GM10847 (cell line): ENCODE results near the gene SLC17A3.

Source experiments
- POLR2A ChIP-seq: IDR thresholded peaks from 2 replicates; pipeline ENCODE4 v1.6.1; 2011; ENCODE audit not compliant: insufficient read length; ENCODE audit errors: extremely low read depth

Gene SLC17A3

GRCh38 chr6:25874118-25874517 is at the start of gene SLC17A3:
Gene SLC17A3 (minus strand): TSS chr6:25874243. CDS start chr6:25868387, 5,856 bp downstream.
- no peak for TF ChIP-seq POLR2A

- TF ChIP-seq POLR2A, result no peak
Measured at GRCh38 chr6:25922301-25922700, 48.3 kb upstream of the SLC17A3 start.

- TF ChIP-seq POLR2A, result no peak
Measured at GRCh38 chr6:25921525-25922203, 47.6 kb upstream of the SLC17A3 start.

- TF ChIP-seq POLR2A, result no peak
Measured at GRCh38 chr6:25919657-25920056, 45.6 kb upstream of the SLC17A3 start.

- TF ChIP-seq POLR2A, result no peak
Measured at GRCh38 chr6:25918083-25918683, 44.1 kb upstream of the SLC17A3 start.

- no peak for TF ChIP-seq POLR2A
Measured at GRCh38 chr6:25916789-25917490, 42.9 kb upstream of the SLC17A3 start.

GRCh38 chr6:25916330-25916729 is 42.3 kb upstream of the SLC17A3 start:
- no peak for TF ChIP-seq POLR2A

- no peak for TF ChIP-seq POLR2A
Measured at GRCh38 chr6:25913741-25914140, 39.7 kb upstream of the SLC17A3 start.

GRCh38 chr6:25911351-25911750 is 37.3 kb upstream of the SLC17A3 start:
- no peak for TF ChIP-seq POLR2A

- no peak for TF ChIP-seq POLR2A
Measured at GRCh38 chr6:25907475-25908014, 33.5 kb upstream of the SLC17A3 start.

GRCh38 chr6:25903467-25904099 is 29.5 kb upstream of the SLC17A3 start:
- no peak for TF ChIP-seq POLR2A

GRCh38 chr6:25902071-25902470 is 28.0 kb upstream of the SLC17A3 start:
- TF ChIP-seq POLR2A, result no peak

GRCh38 chr6:25900843-25901242 is 26.8 kb upstream of the SLC17A3 start:
- no peak for TF ChIP-seq POLR2A

GRCh38 chr6:25899580-25900408 is 25.8 kb upstream of the SLC17A3 start:
- no peak for TF ChIP-seq POLR2A

- no peak for TF ChIP-seq POLR2A
Measured at GRCh38 chr6:25899123-25899522, 25.1 kb upstream of the SLC17A3 start.
